Lung (tissue), 12 donors: ENCODE measurements around the gene POU2F1. TPM values are rescaled to one million over a fixed set of nuclear protein-coding genes. Genes with fewer than 3 reads are reported as not detected.

Experiments
- ATAC-seq: fragments of 200-7000 bp; cut with Tn5 transposase; one replicate; pipeline ENCODE4 v1.9.1; 2020; ENCODE audit warnings: moderate number of reproducible peaks; ENCODE audit not compliant: insufficient read depth, low FRiP score
- DNase-seq, 3 donors: peaks; one replicate each; pipeline ENCODE4 v3.0.0-alpha.2; 2013 to 2017
- H3K27ac ChIP-seq, 2 donors: one replicate each; pipeline ENCODE4 v1.5.1; 2013; ENCODE audit warnings: mild to moderate bottlenecking in 2 of 2, moderate library complexity in 2 of 2, control low read depth in 1 of 2, inconsistent platforms in 1 of 2, low read depth in 1 of 2, low read length in 1 of 2
- H3K27me3 ChIP-seq, 3 donors: one replicate each; pipeline ENCODE4 v1.5.1; 2013; ENCODE audit warnings: low read length in 2 of 3; ENCODE audit not compliant: control insufficient read depth in 3 of 3, insufficient read depth in 3 of 3
- H3K36me3 ChIP-seq, 4 donors: one replicate each; pipeline ENCODE4 v1.5.1; 2013; ENCODE audit warnings: low read length in 4 of 4, mild to moderate bottlenecking in 1 of 4, moderate library complexity in 1 of 4; ENCODE audit not compliant: control insufficient read depth in 4 of 4, insufficient read depth in 4 of 4
- H3K4me1 ChIP-seq, 5 donors: one replicate each; pipeline ENCODE4 v1.5.1; 2013; ENCODE audit warnings: low read length in 5 of 5, mild to moderate bottlenecking in 2 of 5, moderate library complexity in 1 of 5; ENCODE audit not compliant: control insufficient read depth in 5 of 5, insufficient read depth in 5 of 5
- H3K4me3 ChIP-seq: one replicate; pipeline ENCODE4 v1.5.1; 2013; ENCODE audit warnings: mild to moderate bottlenecking, control low read depth, moderate library complexity
- H3K9ac ChIP-seq, 2 donors: one replicate each; pipeline ENCODE4 v1.5.1; 2013; ENCODE audit warnings: low read length in 2 of 2, control low read depth in 1 of 2; ENCODE audit not compliant: insufficient read depth in 1 of 2
- H3K9me3 ChIP-seq, 4 donors: one replicate each; pipeline ENCODE4 v1.5.1; 2013; ENCODE audit warnings: low read length in 3 of 4, mild to moderate bottlenecking in 1 of 4, moderate library complexity in 1 of 4; ENCODE audit not compliant: control insufficient read depth in 4 of 4, insufficient read depth in 3 of 4
- CTCF ChIP-seq: IDR thresholded peaks from 2 replicates; pipeline ENCODE4 v1.5.1; 2012; ENCODE audit warnings: mild to moderate bottlenecking; ENCODE audit errors: control extremely low read depth, extremely low read depth
- WGBS, 2 donors: extraction: QIAGEN DNeasy Blood & Tissue Kit; methylation state at CpG; one replicate each; pipeline ENCODE4 v1.1.7; 2013; 5-methylcytosine and 5-hydroxymethylcytosine counted together
- polyA plus RNA-seq, 2 donors: library from polyadenylated mRNA; stranded (reverse); fragments of 200-250 nt; gene quantifications; one replicate each; pipeline ENCODE4 v1.2.1, GENCODE V29; 2013
- total RNA-seq, 2 donors: library from RNA; depleted of rRNA in 1 of 2; stranded (reverse); fragments of >200 nt in 1 of 2; gene quantifications; one replicate each; pipeline ENCODE4 v1.2.1, GENCODE V29; 2014 to 2021
- donor health status: control.
- donor health status: control.
- donor health status: Bipolar disorder and iron deficiency.
- donor health status: healthy.
- donor health status: DM: yes; HTN: yes; CAD: no.

The POU2F1 gene
- total and polyA plus RNA-seq, 4 donors, result 2.0 to 34.4 (median 8.7) TPM

GRCh38 chr1:167210966-167211674 lies 9.6 kb upstream of the POU2F1 start:
- Histone ChIP-seq H3K4me1 (no peaks in the 10 kb centered on the region), H3K9me3 (peaks cover 0 to 5% (median 0%) of the 10 kb centered on the region in 4 donors), H3K27ac (no peak overlapping the region), H3K9ac (no peak overlapping the region), H3K36me3 (no peaks in the 10 kb centered on the region), H3K4me3 (no peak overlapping the region), H3K27me3 (peaks cover 0 to 3% (median 2%) of the 10 kb centered on the region in 3 donors)
- DNase-seq (no peak), ATAC-seq (no peak)
- 93 to 97% methylated on average over 15 of the region's 15 CpGs for WGBS, 2 donors
- no peak for TF ChIP-seq CTCF

DNA sequence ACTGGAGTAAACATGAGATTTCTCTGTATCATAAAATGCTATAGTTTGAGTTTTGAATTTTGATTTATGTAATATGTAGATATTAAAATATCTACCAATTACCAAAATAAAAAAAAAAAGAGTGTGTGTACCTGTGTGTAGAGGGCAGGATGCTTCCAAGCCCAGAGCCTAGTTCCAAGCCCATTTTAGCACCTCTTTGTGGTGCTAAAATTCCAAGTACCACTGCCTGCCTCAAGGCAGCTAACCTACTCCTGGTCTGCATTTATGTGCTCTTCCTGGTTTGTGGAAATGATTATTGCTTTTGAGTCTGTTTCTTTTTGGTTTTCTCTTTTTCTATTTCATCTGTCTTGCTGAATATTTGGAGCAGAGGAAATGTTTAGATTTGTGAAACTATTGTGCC lies 8.7 kb upstream of the POU2F1 start:
- Histone ChIP-seq H3K27ac (no peak overlapping the region), H3K4me1 (no peaks in the 10 kb centered on the region), H3K27me3 (peaks cover 0 to 3% (median 2%) of the 10 kb centered on the region in 3 donors), H3K36me3 (no peaks in the 10 kb centered on the region), H3K4me3 (no peak overlapping the region), H3K9me3 (peaks cover 0 to 5% (median 0%) of the 10 kb centered on the region in 4 donors), H3K9ac (no peak overlapping the region)
- no peak for ATAC-seq
- TF ChIP-seq CTCF, result no peak
- DNase-seq, result no peak

GRCh38 chr1:167216809-167217208 lies 3.9 kb upstream of the POU2F1 start:
- H3K27ac ChIP-seq, result no peak overlapping the region
- TF ChIP-seq CTCF, result no peak
- no peaks in the 10 kb centered on the region for H3K36me3 ChIP-seq
- no peak for DNase-seq
- peaks cover 0 to 6% (median 0%) of the 10 kb centered on the region in 5 donors for H3K4me1 ChIP-seq
- no peak for ATAC-seq
- H3K9me3 ChIP-seq, result no peaks in the 10 kb centered on the region
- H3K4me3 ChIP-seq, result no peak overlapping the region
- no peak overlapping the region for H3K9ac ChIP-seq
- H3K27me3 ChIP-seq, result peaks cover 0 to 3% (median 2%) of the 10 kb centered on the region in 3 donors

DNA sequence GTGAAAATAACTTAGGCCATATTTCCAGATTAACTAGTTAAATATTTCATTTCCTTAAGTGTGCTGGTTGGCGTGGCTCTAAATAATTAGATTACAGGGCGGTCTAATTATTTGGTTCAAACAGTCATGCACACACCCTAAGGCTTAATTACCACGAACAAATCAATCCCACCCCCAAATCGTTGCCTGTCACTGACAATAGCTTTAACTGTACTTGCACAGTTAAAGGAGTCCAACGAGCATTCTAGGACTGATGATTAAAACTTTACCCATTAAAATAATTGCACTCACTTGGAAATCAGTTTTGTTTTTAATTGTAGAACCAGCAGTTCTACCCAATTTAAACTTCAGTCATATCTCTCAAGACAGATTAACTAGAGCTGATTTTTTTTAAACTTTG lies 1.5 kb upstream of the POU2F1 start:
- peaks cover 0 to under 1% (median 0%) of the 10 kb centered on the region in 3 donors for H3K27me3 ChIP-seq
- H3K4me3 ChIP-seq, result no peak overlapping the region
- no peaks in the 10 kb centered on the region for H3K9me3 ChIP-seq
- 44 to 55% methylated on average over 5 of the region's 5 CpGs for WGBS, 2 donors
- ATAC-seq (no peak), DNase-seq (no peak)
- peak overlapping the region in 1 of 2 donors; percentile 88 for H3K9ac ChIP-seq
- peaks cover 0 to 23% (median 11%) of the 10 kb centered on the region in 5 donors for H3K4me1 ChIP-seq
- no peak for TF ChIP-seq CTCF
- H3K27ac ChIP-seq, result no peak overlapping the region
- H3K36me3 ChIP-seq, result no peaks in the 10 kb centered on the region
